Caco-2 (cell line): ENCODE measurements around the gene BCCIP. TPM values are rescaled to one million over a fixed set of nuclear protein-coding genes. Genes with fewer than 3 reads are reported as not detected.
A peak's percentile ranks its signal among the peaks of the same experiment; 100 is the strongest.

Experiments
- Bru-seq: library from RNA; stranded (reverse); fragments of 400-500 nt; gene quantifications from one replicate; lab custom pipeline; 2021; lab: Mats Ljungman, UMichigan
- BruChase-seq, 2 experiments: library from RNA; stranded (reverse); fragments of 400-500 nt; gene quantifications; one replicate each; lab custom pipeline; 2021; lab: Mats Ljungman, UMichigan
- BruUV-seq: library from RNA; stranded (reverse); fragments of 400-500 nt; replicated peaks from 2 replicates; lab custom pipeline; 2021; lab: Mats Ljungman, UMichigan
- CTCF ChIA-PET: fragments of 300-600 bp; sonication (Branson Sonifier 250); formaldehyde crosslinking; loops from one replicate; lab custom pipeline; 2022; ENCODE audit warnings: antibody characterized with exemption; lab: Charles Lee
- POLR2A ChIA-PET: fragments of 300-600 bp; sonication (Branson Sonifier 250); formaldehyde crosslinking; loops from one replicate; lab custom pipeline; 2022; ENCODE audit warnings: antibody characterized with exemption; lab: Charles Lee
- DNase-seq, 2 experiments: peaks; one replicate each; pipeline versions ENCODE4 v3.0.0 to v3.0.0-alpha.2; 2020 to 2022
- H3K27me3 ChIP-seq: replicated peaks from 2 replicates; pipeline ENCODE4 v1.6.0; 2011; ENCODE audit warnings: low read length; ENCODE audit not compliant: control insufficient read depth, insufficient read depth
- H3K36me3 ChIP-seq: 2 replicates; pipeline ENCODE4 v1.5.1; 2011; ENCODE audit warnings: low read length; ENCODE audit not compliant: control insufficient read depth, insufficient read depth
- H3K4me1 ChIP-seq: fragments of 250-450 bp; sonication (Bioruptor Pico); 2 replicates; pipeline ENCODE4 v1.5.1; 2020; ENCODE audit warnings: mild to moderate bottlenecking
- H3K4me3 ChIP-seq: 2 replicates; pipeline ENCODE4 v1.5.1; 2011; ENCODE audit warnings: low read depth, mild to moderate bottlenecking, control low read depth, low read length
- H3K9me3 ChIP-seq: fragments of 250-450 bp; sonication (Bioruptor Pico); 2 replicates; pipeline ENCODE4 v1.5.1; 2020; ENCODE audit warnings: mild to moderate bottlenecking, moderate library complexity
- H3K27ac Mint-ChIP-seq: one replicate; pipeline ENCODE4 v1.8.0; 2022; ENCODE audit warnings: mixed read lengths; ENCODE audit not compliant: unreplicated experiment
- H3K27me3 Mint-ChIP-seq: one replicate; pipeline ENCODE4 v1.8.0; 2022; ENCODE audit warnings: mixed read lengths; ENCODE audit not compliant: insufficient read depth, unreplicated experiment
- H3K36me3 Mint-ChIP-seq: one replicate; pipeline ENCODE4 v1.8.0; 2022; ENCODE audit warnings: mild to moderate bottlenecking, mixed read lengths; ENCODE audit not compliant: insufficient read depth, unreplicated experiment
- H3K4me1 Mint-ChIP-seq: one replicate; pipeline ENCODE4 v1.8.0; 2022; ENCODE audit warnings: low read depth, mixed read lengths; ENCODE audit not compliant: unreplicated experiment
- H3K4me3 Mint-ChIP-seq: one replicate; pipeline ENCODE4 v1.8.0; 2022; ENCODE audit warnings: mild to moderate bottlenecking, moderate library complexity, mixed read lengths; ENCODE audit not compliant: unreplicated experiment
- H3K9me3 Mint-ChIP-seq: one replicate; pipeline ENCODE4 v1.8.0; 2022; ENCODE audit warnings: mixed read lengths; ENCODE audit not compliant: unreplicated experiment
- CTCF ChIP-seq, 2 experiments: fragments of 200-600 bp in 1 of 2; IDR thresholded peaks; 1 replicate in 1 of 2; 2 replicates in 1 of 2; pipeline versions ENCODE4 v1.5.1 to v1.8.0; 2011 to 2022; ENCODE audit warnings: antibody characterized with exemption in 1 of 2, control low read depth in 1 of 2, inconsistent platforms in 1 of 2, low read depth in 1 of 2, low read length in 1 of 2, mild to moderate bottlenecking in 1 of 2, moderate library complexity in 1 of 2; ENCODE audit not compliant: insufficient read depth in 1 of 2, severe bottlenecking in 1 of 2, unreplicated experiment in 1 of 2
- intact Hi-C: fragments of 100-400 bp; cut with micrococcal nuclease; formaldehyde crosslinking; loops from one replicate; pipeline ENCODE4 v1.10.0; 2022; ENCODE audit not compliant: unreplicated experiment
- long read RNA-seq: library from polyadenylated mRNA; stranded (forward); transcript quantifications from one replicate; pipeline ENCODE4 v2.0.0, GENCODE V29; 2022
- total RNA-seq: library from RNA; stranded (reverse); gene quantifications from 2 replicates; pipeline ENCODE4 v1.2.3, GENCODE V29; 2022

BCCIP gene
- total RNA-seq (87.3 and 91.2 TPM in 2 replicates), Bru-seq, nascent RNA (percentile 85 among the genes with signal in this experiment), BruChase-seq, experiment 1, labeled RNA remaining after a 2-hour chase (percentile 86 among the genes with signal in this experiment), BruChase-seq, experiment 2, labeled RNA remaining after a 6-hour chase (percentile 89 among the genes with signal in this experiment)
- long read RNA-seq, transcript BCCIP-202 (7 exons, 2,337 nt): minor isoform, 46 of 207 reads
- long read RNA-seq, transcript BCCIP-201 (7 exons, 1,236 nt): major isoform, 119 of 207 reads
- long read RNA-seq, transcript BCCIP-203 (8 exons, 1,433 nt): minor isoform, 21 of 207 reads
- long read RNA-seq, partial matches to known transcripts: 9 of 207 reads
- long read RNA-seq, other reads (novel, unspliced or antisense): 12 of 207 reads

GRCh38 chr10:125822878-125823662 is at the start of gene BCCIP, which contains the start of gene UROS:
Gene BCCIP (plus strand): TSS chr10:125823546. CDS start chr10:125823558, 12 bp downstream.
Gene UROS (minus strand): TSS chr10:125823258. CDS start chr10:125816499, 6,759 bp downstream.
- no peak within 1 kb of the TSS for H3K27ac Mint-ChIP-seq
- intact Hi-C loops: no loop called here

GRCh38 chr10:125773687-125774543 is 49.4 kb upstream of the BCCIP start:
- no peaks in the 10 kb centered on the region for H3K4me1 ChIP-seq
- H3K9me3 ChIP-seq: no peaks in the 10 kb centered on the region
- CTCF ChIA-PET: no interaction called here
- Mint-ChIP-seq H3K27me3 (peaks cover 5% of the 10 kb centered on the region), H3K36me3 (peaks cover 5% of the 10 kb centered on the region), H3K9me3 (peaks cover 12% of the 10 kb centered on the region), H3K4me3 (no peak overlapping the region), H3K27ac (no peak overlapping the region), H3K4me1 (no peaks in the 10 kb centered on the region)
- no peaks in the 10 kb centered on the region for H3K36me3 ChIP-seq
- H3K27me3 ChIP-seq: no peaks in the 10 kb centered on the region
- no peak for DNase-seq
- intact Hi-C loops: no loop called here
- no peak overlapping the region for H3K4me3 ChIP-seq
- TF ChIP-seq CTCF (IDR thresholded peaks at IDR 0.05; ENCODE audit: insufficient read depth in 1 of 2, low read depth in 1 of 2, low read length in 1 of 2, severe bottlenecking in 1 of 2, unreplicated experiment in 1 of 2): no peak
- no TSS peak for BruUV-seq
- POLR2A ChIA-PET: no interaction called here

More at GRCh38 chr10:125822878-125823662, at the start of gene BCCIP, which contains the start of gene UROS:
- Mint-ChIP-seq H3K4me3 (no peak within 1 kb of the TSS), H3K9me3 (no peaks in the 10 kb centered on the region), H3K36me3 (peaks cover 20% of the 10 kb centered on the region), H3K4me1 (peaks cover 12% of the 10 kb centered on the region), H3K27me3 (no peaks in the 10 kb centered on the region)
- H3K36me3 ChIP-seq: no peaks in the 10 kb centered on the region
- no TSS peak for BruUV-seq
- no peak for TF ChIP-seq CTCF (IDR thresholded peaks at IDR 0.05; ENCODE audit: insufficient read depth in 1 of 2, low read depth in 1 of 2, low read length in 1 of 2, severe bottlenecking in 1 of 2, unreplicated experiment in 1 of 2)
- peaks cover 4% of the 10 kb centered on the region; the same call in 1 of the 2 replicates for H3K4me1 ChIP-seq
- ChIA-PET POLR2A (interaction anchor here (0.8 to 1.2 kb wide), 2 partner anchors 59 to 104 kb away, joined by 3 to 7 read pairs; partner anchors contain the start of gene EDRF1), CTCF (interaction anchor here (0.6 kb wide), 2 partner anchors 74 to 1253 kb away, joined by 3 to 7 read pairs; no protein-coding TSS in a partner anchor)
- H3K27me3 ChIP-seq: no peaks in the 10 kb centered on the region
- H3K9me3 ChIP-seq: no peaks in the 10 kb centered on the region
- H3K4me3 ChIP-seq: peak within 1 kb of the TSS; percentile 73
- DNase-seq: peak; percentile 91
